HG02973 (cell line): ENCODE measurements around the gene EPB41L2.
A peak's percentile ranks its signal among the peaks of the same experiment; 100 is the strongest.

Experiments used
- ATAC-seq: cut with Tn5 transposase; IDR thresholded peaks from one replicate; pipeline ENCODE4 v1.9.1; 2021; ENCODE audit warnings: moderate library complexity; ENCODE audit not compliant: unreplicated experiment

EPB41L2 gene

DNA sequence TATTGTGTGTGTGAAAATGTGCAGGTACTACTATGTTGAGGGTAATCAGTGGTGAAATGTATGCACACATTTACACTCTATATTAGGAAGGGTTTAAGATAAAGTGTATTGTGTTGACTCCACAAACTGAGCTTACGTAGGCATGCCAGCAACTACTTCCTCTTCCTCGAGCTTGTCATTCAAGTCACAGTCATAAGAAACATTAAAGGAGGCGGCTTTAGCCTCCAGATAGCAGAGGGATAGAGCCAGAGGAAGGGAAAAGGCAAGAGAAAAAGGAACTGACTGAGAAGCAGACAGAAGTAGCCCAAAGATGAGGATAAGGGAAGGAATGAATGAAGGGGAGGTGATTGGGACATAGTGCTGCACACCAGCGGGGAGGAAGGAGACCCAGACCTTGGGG is 180.7 kb downstream of the EPB41L2 start:
- ATAC-seq = no peak

DNA sequence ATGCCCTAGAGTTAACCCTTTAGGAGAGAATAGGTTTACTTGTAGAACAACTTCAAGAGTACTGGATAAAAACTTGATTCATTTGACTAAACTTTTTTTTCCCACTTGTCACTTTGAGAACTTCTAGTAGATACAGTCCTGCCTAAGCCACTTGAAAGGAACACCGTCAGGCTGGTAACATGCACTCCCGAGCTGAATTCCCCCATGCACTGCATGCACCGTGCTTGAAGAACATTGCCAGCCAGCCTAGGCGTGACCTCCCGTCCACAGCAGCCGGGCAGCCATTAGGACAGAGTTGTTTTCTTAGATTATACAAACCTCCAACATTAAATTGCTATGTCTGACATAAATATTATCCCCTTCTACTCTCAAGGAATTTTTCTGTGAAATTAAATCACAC is 183.2 kb downstream of the EPB41L2 start:
- no peak for ATAC-seq

DNA sequence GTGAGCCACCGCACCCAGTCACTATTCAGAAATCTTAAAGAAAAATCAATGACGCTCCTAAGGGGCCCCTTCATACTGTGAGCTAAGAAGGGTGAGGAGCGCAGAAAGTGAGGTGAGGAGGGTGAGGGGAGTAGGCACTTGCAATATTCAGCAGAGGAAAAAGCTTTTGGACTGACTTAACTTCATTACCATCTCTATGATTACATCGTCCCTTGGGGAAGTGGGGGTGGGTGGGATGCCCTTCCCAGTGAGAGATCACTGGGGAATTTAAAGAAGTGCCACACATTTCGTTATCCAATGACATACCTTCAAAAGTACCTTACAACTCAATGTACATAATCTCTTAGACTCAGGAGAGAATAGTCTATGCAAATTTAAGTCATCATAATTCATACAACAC is 189.3 kb downstream of the EPB41L2 start:
- no peak for ATAC-seq

DNA sequence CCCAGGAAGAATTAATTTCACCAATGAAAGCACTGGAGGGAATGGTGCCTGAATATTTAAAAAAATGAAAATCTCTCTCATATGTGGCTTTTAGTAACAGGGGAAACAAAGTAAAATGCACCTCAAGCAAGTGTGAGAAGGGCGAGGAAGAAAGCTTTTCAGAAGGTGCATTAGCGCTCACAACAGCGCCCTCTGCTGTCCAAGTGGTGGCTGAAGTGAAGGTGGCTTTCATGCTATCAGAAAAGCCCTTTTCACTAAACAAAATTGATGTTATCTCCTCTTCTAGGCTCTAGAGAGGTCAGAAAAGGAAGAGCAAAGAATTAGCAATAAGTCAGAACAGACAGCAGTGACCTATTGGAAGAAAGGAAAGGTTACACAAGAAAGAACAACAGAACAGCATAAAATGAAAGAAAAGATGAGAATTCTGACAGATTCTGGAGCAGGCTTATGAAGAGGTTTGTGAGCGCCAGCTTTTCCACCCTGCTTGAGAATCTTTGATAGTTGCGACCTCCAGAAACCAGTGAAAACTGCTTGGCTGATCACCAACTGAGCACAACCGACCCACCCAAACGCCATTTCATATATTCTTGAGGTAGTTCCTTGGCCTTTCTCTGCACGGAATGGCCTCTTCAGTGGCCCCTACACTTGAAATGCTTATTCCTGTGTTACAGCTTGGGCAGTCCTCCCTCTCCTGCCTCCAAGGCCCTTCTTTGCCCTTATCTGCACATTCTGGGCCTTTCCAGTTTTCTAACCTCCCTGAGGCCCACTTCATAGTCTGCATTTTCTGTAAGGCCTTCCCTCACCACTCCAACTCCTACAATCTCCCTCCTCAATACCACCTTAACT is 190.6 kb downstream of the EPB41L2 start:
- ATAC-seq = no peak

DNA sequence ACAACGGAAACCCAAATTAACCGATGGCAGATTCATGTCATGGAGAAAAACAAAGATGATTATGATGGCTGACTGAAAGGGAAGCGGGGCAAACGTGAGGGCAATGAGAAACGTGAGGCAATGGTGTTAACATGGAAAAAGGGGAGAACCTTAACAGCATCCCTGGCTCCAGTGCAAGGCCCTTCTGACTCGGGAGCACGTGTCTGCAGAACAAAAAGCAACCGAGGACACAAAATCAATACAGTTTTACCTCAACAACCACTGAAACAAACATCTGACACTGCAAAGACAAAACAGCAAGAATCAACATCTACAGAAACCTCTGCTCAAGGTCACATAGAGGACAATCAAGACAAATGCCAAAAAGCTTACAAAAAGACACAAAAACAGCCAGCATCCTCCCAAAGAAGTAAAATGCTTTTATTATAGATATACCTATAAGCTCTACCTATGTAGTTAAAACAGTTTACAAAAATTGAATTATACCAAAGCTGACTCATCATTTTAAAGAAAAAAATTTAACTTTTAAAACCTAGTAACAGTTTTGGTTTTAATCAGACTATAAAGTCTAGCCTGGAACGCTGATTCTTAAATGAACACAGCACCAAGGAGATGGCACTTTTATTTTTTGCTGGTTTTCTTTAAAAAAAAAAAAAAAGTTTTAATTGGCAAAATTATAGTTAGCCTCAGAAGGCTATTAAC is 192.7 kb downstream of the EPB41L2 start:
- ATAC-seq = no peak

DNA sequence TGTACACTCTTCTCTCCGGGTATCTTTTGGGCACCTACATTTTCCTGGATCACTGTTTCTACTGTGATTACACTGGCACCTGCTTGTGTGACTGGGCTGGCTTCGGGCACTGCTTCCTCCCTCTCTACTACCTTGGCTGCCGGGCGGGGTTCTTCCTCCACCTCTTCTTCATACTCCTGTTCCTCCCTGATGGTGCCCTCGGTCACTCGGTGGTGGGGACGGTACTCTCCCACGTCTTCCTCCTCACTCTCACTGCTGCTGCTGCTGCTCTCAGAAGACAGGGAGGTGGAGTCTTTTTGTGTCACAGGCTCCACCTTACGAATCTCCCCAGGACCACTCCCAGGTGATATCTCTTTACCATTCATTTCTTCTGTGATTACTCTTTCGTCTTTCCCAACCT is 193.4 kb downstream of the EPB41L2 start:
- no peak for ATAC-seq

DNA sequence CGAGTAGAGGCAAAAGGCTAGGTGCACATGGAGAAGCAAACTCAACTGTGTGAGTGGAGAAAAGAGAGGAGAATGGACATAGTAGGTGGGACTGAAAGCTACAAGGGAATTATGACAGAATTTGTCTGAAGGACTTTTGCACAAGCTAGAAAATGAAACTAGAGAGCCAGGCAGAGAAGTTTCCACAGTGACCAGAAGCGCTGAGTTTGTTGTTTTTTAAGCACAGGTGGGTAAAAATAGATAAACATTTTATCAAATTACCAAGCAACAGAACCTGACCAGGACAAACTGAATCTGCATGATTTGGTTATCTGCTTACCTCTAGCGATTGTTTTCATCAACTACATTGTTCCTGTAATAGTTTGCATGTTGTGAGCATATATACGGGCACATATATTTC is 197.3 kb downstream of the EPB41L2 start:
- no peak for ATAC-seq

DNA sequence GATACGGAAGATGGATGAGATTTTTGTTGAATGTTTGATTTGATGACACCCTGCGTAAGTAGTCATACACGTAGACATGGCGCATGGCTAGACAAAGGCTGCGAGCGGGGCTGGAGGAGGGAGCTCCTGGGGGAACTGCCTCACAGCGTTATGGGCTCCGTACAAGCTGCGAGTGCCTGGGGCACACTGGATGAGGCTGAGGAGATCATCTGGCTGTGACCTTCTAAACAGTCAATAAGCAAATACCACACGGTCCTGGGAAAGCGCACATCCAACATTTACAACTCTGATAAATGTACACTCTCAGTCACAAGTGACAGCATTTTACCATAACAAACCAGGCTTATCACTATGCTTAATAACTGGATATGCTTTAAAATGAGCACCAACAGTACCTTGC is 198.7 kb downstream of the EPB41L2 start:
- no peak for ATAC-seq

DNA sequence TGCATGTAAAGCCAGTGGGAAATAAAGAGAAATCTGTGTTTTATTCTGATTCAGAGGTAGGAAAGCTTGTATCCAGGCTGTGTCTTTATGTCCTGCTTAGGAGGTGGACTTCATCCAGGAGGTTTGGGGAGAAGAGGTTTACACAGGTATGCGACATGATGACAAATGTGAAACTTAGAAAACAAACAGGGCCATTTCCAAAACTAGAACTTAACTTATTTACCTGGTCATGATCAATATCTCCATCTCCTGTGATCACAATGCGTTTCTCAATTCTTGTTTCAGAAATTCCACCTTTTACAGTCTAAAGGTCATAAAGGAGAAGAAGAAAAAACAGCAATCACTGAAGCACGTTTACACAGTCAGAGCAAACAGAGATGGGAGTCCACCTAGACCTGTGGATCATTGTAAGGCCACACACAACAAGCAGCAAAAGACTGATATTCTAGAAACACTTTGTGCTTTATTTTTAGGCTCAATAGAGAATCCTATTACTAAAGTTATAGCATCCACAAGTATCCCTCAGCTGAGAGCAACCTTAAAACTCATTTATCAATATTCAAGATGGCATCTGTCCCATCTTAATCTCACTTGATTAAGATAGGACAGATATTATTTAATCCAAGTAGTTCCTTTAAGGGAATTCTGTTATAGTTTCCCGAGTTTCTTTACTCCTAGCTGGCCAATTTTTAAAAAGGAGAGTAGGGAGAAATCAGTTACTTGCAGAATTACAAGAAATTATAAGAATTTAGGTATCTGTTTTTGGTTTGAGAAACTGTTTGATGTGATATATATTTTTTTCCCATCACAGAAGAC is 199.4 kb downstream of the EPB41L2 start:
- no peak for ATAC-seq

DNA sequence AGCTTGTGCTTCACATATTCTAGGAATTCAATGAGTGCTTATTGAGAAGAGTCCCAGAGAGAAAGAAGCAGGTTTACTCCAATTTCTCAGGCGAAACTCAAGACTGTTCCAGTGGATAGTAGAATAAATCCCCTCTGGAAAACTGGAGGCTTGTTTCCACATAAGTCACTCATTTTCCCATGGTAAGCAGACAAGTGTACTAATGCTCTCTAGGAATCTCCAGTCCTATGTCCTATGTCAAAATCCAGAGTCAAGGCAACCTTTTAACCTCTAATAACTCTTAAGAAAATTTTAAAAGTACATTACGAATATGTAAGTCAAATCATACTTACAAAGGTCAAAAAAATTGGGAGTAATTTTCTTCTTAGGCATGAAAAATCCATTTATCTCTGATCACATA is 200.7 kb downstream of the EPB41L2 start:
- ATAC-seq = no peak

DNA sequence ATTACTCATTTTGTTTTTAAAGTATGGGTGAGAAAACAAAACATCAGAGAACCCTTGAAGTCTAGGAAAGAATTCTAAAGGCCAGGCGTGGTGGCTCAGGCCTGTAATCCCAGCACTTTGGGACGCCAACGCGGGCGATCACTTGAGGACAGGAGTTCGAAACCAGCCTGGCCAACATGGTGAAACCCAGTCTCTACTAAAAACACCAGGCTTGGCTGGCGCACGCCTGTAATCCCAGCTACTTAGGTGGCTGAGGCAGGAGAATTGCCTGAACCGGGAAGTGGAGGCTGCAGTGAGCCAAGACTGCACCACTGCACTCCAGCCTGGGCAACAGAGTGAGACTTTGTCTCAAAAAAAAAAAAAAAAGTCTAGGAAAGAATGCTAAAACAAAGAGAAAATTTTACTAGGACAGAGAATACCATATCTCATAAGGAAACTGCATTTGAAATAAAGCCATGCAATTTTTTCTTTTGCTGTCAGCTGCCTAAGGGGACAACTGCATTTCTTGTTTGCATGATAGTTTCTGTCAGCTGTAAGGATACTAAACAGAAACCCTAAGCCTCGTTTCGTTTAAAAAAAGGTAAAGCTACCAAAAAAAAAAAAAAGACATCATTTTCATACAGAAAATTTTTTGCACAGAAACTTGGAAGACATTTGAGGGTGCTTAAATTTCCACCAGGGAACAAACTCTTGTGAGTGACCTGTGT is 203.7 kb downstream of the EPB41L2 start:
- no peak for ATAC-seq

DNA sequence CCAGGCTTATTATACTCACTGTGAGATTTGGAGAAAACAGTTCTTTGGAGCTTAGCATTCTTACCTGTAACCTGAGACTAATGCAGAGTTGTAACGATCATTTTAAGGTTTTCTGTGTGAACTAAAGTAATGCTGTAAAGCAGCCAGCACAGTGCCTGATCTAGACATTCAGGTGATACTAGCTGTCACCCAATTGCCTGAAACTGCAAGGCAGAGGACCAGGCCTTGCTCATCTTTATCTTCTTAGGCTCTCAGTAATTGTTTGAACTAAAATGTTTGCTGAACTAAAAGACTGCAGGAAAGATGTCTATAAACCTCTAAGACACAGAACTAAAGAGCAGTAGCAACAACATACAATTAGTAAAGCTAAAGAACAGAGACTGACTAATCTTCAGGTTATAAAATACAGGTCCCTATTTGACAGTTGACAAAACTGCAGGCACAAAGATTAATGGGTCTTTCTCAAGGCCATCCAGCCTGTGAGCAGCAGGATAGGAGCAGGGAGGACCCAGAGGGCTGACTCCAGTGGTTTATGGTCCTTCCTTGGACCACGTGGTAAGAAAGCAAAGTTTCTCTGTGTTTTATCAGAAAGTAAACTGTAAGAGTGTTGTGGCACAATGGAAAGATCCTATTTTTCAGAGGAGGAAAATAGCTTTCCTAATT is 204.4 kb downstream of the EPB41L2 start:
- ATAC-seq = no peak

DNA sequence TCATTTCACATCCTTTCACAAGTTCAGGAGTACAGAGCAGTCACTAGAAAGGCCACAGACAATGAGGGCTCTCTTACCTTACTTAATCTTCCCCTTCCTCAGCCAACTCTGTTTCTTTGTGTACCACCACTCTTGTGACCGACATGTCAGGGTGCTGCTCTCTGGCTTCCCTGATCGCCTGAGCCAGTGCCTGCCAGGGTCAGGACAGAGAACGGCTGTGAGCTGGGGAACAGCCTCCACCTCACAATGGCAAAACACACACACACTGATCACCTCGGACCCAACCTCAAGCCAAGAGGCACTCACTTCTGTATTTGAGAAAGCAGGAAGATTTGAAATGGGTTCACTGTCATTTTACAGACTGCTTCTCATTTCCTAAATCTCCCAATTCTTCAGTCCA is 205.0 kb downstream of the EPB41L2 start:
- ATAC-seq = no peak

DNA sequence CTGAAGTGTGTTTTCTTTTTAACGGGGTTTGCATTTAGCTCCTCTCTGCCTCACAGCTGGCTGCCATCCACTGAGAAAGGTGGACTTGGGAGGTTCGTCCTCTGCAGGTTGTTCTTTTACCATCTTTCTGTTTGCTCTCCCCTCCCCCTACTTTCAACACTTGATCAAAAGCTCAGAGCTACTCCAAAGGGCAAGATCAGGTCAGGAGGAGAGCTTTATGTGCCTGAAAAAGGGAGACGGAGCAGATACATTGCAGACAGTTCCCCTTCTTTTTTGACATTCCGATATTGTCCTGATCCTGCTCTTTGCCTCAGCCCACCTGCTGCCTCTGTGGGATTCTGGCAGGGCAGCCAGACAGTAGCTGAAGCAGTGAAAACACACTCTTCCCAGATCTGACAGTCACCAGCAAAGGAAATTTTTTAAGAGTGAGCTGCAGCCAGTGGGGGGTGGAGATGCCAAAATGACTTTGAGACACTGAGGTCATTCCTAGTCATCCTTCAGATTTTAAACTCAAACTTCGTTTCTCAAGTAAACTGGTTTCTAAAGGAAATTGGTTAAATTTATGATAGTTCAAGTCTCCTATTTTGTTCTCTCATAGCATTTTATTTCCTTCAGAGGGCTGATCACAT is 209.4 kb downstream of the EPB41L2 start:
- no peak for ATAC-seq

DNA sequence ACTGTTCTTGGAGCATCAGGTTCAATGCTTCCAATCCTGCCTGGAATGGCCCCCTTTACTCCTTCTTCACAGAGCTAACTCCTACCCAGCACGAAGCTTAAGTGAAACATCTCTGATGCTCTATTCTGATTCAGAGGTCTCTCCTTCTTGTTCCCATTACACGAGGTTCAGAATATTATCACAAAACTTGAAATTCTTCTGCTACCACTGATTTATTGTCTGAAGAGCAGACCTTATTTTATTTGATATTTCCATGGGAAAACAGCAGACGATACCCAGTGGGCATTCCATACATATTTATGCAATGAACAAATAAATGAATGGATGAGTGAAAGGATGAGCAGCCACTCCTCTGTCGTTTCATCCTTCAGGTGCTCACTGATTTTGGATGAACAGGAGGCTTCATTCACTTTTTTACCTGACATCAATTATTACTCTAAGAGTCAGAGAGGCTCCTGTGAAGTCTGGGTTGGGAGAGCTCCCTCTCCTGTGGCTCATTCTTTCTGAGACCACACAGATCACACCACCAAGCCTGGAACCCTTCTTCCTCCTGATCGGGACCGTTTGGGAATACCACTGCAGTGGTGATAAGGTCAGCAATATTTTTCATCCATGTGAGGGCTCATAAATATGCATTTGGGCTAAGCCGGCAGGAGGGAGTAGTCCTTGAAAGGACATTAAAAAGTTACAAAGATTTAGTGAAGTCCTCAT is 210.0 kb downstream of the EPB41L2 start:
- ATAC-seq = no peak

DNA sequence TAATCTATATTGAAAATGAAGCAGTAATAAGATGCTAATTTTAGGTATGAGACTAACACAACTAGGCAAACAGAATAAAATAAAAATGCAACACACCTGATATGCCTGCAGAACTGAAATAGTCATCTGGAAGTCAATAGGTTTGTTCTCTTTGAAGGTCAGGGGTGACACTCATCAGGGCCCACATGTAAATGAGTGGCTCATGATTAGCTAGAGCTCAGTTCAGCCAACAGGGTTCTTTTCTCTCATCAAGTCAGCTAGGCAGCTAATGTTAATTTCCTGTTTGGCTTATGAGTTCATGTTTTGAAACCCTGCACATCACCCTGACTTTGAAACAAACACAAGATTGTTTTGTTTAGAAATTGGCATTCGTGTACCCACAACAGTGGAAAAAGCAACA is 212.0 kb downstream of the EPB41L2 start:
- no peak for ATAC-seq

DNA sequence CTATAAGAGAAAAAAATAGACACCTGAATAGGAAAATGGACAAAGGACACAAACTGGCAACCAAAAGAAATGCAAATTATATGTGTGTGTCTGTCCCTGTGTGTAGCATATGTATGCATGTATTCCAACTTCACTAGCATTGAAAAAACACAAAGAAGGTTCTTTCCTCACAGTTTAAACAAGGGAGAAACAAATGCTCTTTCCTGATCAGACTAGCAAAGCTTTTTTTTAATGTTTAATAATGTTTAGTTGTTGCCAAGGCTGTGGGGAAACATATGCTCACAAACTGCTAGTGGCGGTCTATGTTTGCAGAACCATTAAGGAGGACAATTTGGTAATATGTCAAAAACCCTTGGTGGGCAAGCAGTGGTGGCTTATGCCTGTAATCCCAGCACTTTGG is 213.5 kb downstream of the EPB41L2 start:
- ATAC-seq = no peak

DNA sequence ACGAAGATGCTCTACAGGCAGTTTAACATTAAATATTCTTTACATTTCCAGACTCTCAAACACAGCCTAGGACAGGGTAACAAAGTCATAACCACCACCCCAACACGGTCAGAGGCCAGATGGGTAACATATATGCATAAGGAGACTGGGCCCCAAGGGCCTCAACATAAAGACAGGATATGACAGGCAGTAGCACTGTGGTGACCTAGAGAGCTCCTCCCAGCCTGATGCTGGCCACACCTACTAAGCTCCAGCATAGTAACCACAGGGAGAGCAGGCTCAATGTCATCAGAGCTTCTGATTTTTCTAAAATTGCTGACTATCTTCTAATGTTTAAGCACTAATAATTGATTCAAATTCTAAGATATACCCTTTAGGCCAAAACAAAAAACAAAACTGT is 214.1 kb downstream of the EPB41L2 start:
- peak; percentile 86 for ATAC-seq
